ENCODE results near the gene LINGO1. TPM values are rescaled to one million over a fixed set of nuclear protein-coding genes. Genes with fewer than 3 reads are reported as not detected.

The LINGO1 gene
- total and polyA plus RNA-seq, 12 donors: 0.21 to 2.7 (median 0.96) TPM; not detected in 2

GRCh38 chr15:77675806-77676415 is 43.2 kb upstream of the LINGO1 start:
- H3K27me3 ChIP-seq: no peaks in the 10 kb centered on the region

DNA sequence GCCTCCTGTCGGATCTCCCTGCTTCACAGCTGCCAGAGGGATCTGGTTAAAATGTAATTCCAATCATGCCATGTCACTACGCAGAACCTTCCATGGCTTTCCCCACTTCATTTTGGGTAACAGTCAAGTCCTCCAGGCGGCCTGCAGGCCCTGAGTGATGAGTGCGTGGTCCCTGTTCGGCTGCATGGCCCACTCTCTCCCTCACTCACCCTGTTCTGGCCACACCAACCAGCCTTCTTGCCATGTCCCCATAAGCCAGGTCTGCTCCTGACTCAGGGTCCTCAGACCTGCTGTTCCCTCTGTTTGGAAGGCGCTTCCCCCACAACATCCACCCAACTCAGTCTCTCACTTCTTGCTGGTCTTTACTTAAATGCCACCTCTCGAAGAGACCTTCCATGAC is 41.6 kb upstream of the LINGO1 start:
- TF ChIP-seq, protein P1, sequence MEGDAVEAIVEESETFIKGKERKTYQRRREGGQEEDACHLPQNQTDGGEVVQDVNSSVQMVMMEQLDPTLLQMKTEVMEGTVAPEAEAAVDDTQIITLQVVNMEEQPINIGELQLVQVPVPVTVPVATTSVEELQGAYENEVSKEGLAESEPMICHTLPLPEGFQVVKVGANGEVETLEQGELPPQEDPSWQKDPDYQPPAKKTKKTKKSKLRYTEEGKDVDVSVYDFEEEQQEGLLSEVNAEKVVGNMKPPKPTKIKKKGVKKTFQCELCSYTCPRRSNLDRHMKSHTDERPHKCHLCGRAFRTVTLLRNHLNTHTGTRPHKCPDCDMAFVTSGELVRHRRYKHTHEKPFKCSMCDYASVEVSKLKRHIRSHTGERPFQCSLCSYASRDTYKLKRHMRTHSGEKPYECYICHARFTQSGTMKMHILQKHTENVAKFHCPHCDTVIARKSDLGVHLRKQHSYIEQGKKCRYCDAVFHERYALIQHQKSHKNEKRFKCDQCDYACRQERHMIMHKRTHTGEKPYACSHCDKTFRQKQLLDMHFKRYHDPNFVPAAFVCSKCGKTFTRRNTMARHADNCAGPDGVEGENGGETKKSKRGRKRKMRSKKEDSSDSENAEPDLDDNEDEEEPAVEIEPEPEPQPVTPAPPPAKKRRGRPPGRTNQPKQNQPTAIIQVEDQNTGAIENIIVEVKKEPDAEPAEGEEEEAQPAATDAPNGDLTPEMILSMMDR (IDR thresholded peaks at IDR 0.05): no peak
- TF ChIP-seq POLR2A (IDR thresholded peaks at IDR 0.05): no peak
- Histone ChIP-seq H3K27ac (no peak overlapping the region), H3K36me3 (replicated peaks in 1 of 2) (no peaks in the 10 kb centered on the region), H3K4me1 (replicated peaks in 1 of 2) (no peaks in the 10 kb centered on the region), H3K27me3 (no peaks in the 10 kb centered on the region), H3K9me3 (replicated peaks in 1 of 3) (no peaks in the 10 kb centered on the region), H3K4me3 (no peak overlapping the region)
- no peak for DNase-seq
- intact Hi-C loops (cut with DNase I): no loop called here
- 80 to 88% (median 85%) methylated on average over 7 of the region's 7 CpGs for whole genome bisulfite sequencing, 4 donors

More at GRCh38 chr15:77675806-77676415, 43.2 kb upstream of the LINGO1 start:
- Histone ChIP-seq H3K27ac (no peak overlapping the region), H3K4me1 (replicated peaks in 1 of 2) (no peaks in the 10 kb centered on the region), H3K4me3 (no peak overlapping the region), H3K36me3 (replicated peaks in 1 of 2) (no peaks in the 10 kb centered on the region), H3K9me3 (replicated peaks in 1 of 3) (no peaks in the 10 kb centered on the region)
- no peak for TF ChIP-seq POLR2A (IDR thresholded peaks at IDR 0.05)
- TF ChIP-seq, protein P1 (IDR thresholded peaks at IDR 0.05): no peak
- no peak for DNase-seq
- intact Hi-C loops (cut with DNase I): no loop called here
- 84 to 92% (median 87%) methylated on average over 4 to 5 of the region's 5 CpGs for WGBS, 4 donors

- H3K4me1 ChIP-seq (replicated peaks in 1 of 2): no peaks in the 10 kb centered on the region
- H3K27me3 ChIP-seq: no peaks in the 10 kb centered on the region
- intact Hi-C loops (cut with DNase I): no loop called here
- DNase-seq: no peak
- no peaks in the 10 kb centered on the region for H3K9me3 ChIP-seq (replicated peaks in 1 of 3)
- TF ChIP-seq, protein P1 (IDR thresholded peaks at IDR 0.05): no peak
- no peak for TF ChIP-seq POLR2A (IDR thresholded peaks at IDR 0.05)
- H3K4me3 ChIP-seq: no peak overlapping the region
- H3K27ac ChIP-seq: no peak overlapping the region
- H3K36me3 ChIP-seq (replicated peaks in 1 of 2): no peaks in the 10 kb centered on the region
- WGBS, 4 donors: 74 to 87% (median 78%) methylated on average over 5 of the region's 5 CpGs
Observed at GRCh38 chr15:77673866-77674265, 41.2 kb upstream of the LINGO1 start.

GRCh38 chr15:77672135-77672534 is 39.4 kb upstream of the LINGO1 start:
- 47 to 62% (median 53%) methylated on average over 5 to 7 of the region's 7 CpGs for WGBS, 4 donors
- H3K27me3 ChIP-seq: no peaks in the 10 kb centered on the region
- DNase-seq: no peak
- TF ChIP-seq, protein P1 (IDR thresholded peaks at IDR 0.05): no peak
- no peak for TF ChIP-seq POLR2A (IDR thresholded peaks at IDR 0.05)
- no peaks in the 10 kb centered on the region for H3K9me3 ChIP-seq (replicated peaks in 1 of 3)
- no peaks in the 10 kb centered on the region for H3K4me1 ChIP-seq (replicated peaks in 1 of 2)
- no peaks in the 10 kb centered on the region for H3K36me3 ChIP-seq (replicated peaks in 1 of 2)
- intact Hi-C loops (cut with DNase I): no loop called here
- H3K27ac ChIP-seq: no peak overlapping the region
- H3K4me3 ChIP-seq: no peak overlapping the region

Measured in adrenal gland (tissue), 12 donors.